A673 (cell line): Measurements from ENCODE around the gene FBLN2.

Source experiments
- CTCF ChIP-seq: fragments of 300-800, 200-600 bp; sonication (generic); conservative IDR thresholded peaks from 2 replicates; pipeline ENCODE4 v1.5.1; 2017; ENCODE audit warnings: low read depth, mild to moderate bottlenecking, antibody characterized with exemption, low read length, moderate library complexity, mixed read lengths
- EZH2 ChIP-seq: fragments of 200-600 bp; sonication (generic); IDR thresholded peaks from 2 replicates; pipeline ENCODE4 v1.6.1; 2017; ENCODE audit warnings: borderline replicate concordance, low read depth, mild to moderate bottlenecking, mixed read lengths, antibody characterized with exemption, low read length; ENCODE audit not compliant: poor library complexity, severe bottlenecking

- no peak for TF ChIP-seq CTCF
- no peak for TF ChIP-seq EZH2
Measured at GRCh38 chr3:13620281-13620680, 71.4 kb downstream of the FBLN2 start.
